ENCODE data around the gene RIT2. TPM values are rescaled to one million over a fixed set of nuclear protein-coding genes. Genes with fewer than 3 reads are reported as not detected.
"Not testable (repeated sequence)": the region's sequence is repeated elsewhere in the genome, so short reads cannot be mapped to it uniquely, and the experiment has no call there.

Gene RIT2
- total RNA-seq, 4 donors from 2014 or later: not detected

GRCh38 chr18:42807887-42808286 is 307.6 kb downstream of the RIT2 start:
- Histone ChIP-seq H3K36me3 (no peaks in the 10 kb centered on the region), H3K4me3 (no peak overlapping the region), H3K27me3 (no peaks in the 10 kb centered on the region), H3K4me1 (no peaks in the 10 kb centered on the region), H3K9me3 (no peaks in the 10 kb centered on the region), H3K27ac (no peak overlapping the region)
- no peak for DNase-seq (ENCODE audit: low spot score in 2 of 2)
- TF ChIP-seq EP300 (IDR thresholded peaks at IDR 0.05) (no peak), POLR2AphosphoS5 (IDR thresholded peaks at IDR 0.05) (no peak), POLR2A (IDR thresholded peaks at IDR 0.05) (no peak), CTCF (IDR thresholded peaks at IDR 0.05) (no peak)
- WGBS: 67% methylated on average over 4 of the region's 4 CpGs

GRCh38 chr18:42801706-42802105 is 313.8 kb downstream of the RIT2 start:
- no peak for DNase-seq (ENCODE audit: low spot score in 2 of 2)
- H3K36me3 ChIP-seq: no peaks in the 10 kb centered on the region
- no peaks in the 10 kb centered on the region for H3K9me3 ChIP-seq
- H3K27ac ChIP-seq: no peak overlapping the region
- 51% methylated on average over 2 of the region's 2 CpGs for WGBS
- no peak overlapping the region for H3K4me3 ChIP-seq
- TF ChIP-seq EP300 (IDR thresholded peaks at IDR 0.05) (no peak), CTCF (IDR thresholded peaks at IDR 0.05) (no peak), POLR2AphosphoS5 (IDR thresholded peaks at IDR 0.05) (peak in 1 of 3 donors; percentile 33), POLR2A (IDR thresholded peaks at IDR 0.05) (no peak)
- no peaks in the 10 kb centered on the region for H3K27me3 ChIP-seq
- H3K4me1 ChIP-seq: no peaks in the 10 kb centered on the region

GRCh38 chr18:42798606-42799170 is 316.8 kb downstream of the RIT2 start:
- H3K36me3 ChIP-seq: no peaks in the 10 kb centered on the region
- H3K27me3 ChIP-seq: no peaks in the 10 kb centered on the region
- H3K4me1 ChIP-seq: no peaks in the 10 kb centered on the region
- no peak overlapping the region for H3K27ac ChIP-seq
- WGBS: 66% methylated on average over 1 of the region's 1 CpG
- no peaks in the 10 kb centered on the region for H3K9me3 ChIP-seq
- no peak for DNase-seq (ENCODE audit: low spot score in 2 of 2)
- no peak overlapping the region for H3K4me3 ChIP-seq
- TF ChIP-seq POLR2A (IDR thresholded peaks at IDR 0.05): no peak
- TF ChIP-seq EP300 (IDR thresholded peaks at IDR 0.05): no peak
- TF ChIP-seq CTCF (IDR thresholded peaks at IDR 0.05): no peak
- TF ChIP-seq POLR2AphosphoS5 (IDR thresholded peaks at IDR 0.05): no peak

- H3K4me1 ChIP-seq, H3K27me3 ChIP-seq, H3K27ac ChIP-seq, H3K36me3 ChIP-seq, H3K9me3 ChIP-seq, H3K4me3 ChIP-seq: not testable (repeated sequence)
- DNase-seq (ENCODE audit: low spot score in 2 of 2): peak in 1 of 2 donors; percentile 55
- 100% methylated on average over 1 of the region's 33 CpGs for WGBS
These were observed 320.2 kb downstream of the RIT2 start for GRCh38 chr18:42795213-42795789.

- Histone ChIP-seq H3K36me3 (no peaks in the 10 kb centered on the region), H3K27me3 (no peaks in the 10 kb centered on the region), H3K27ac (no peak overlapping the region), H3K9me3 (no peaks in the 10 kb centered on the region), H3K4me3 (no peak overlapping the region), H3K4me1 (no peaks in the 10 kb centered on the region)
- DNase-seq (ENCODE audit: low spot score in 2 of 2): no peak
- no peak for TF ChIP-seq CTCF (IDR thresholded peaks at IDR 0.05)
- no peak for TF ChIP-seq POLR2AphosphoS5 (IDR thresholded peaks at IDR 0.05)
- TF ChIP-seq EP300 (IDR thresholded peaks at IDR 0.05): no peak
- TF ChIP-seq POLR2A (IDR thresholded peaks at IDR 0.05): no peak
These were observed 322.8 kb downstream of the RIT2 start for GRCh38 chr18:42792731-42793130.

- no peak overlapping the region for H3K27ac ChIP-seq
- no peaks in the 10 kb centered on the region for H3K36me3 ChIP-seq
- DNase-seq (ENCODE audit: low spot score in 2 of 2): no peak
- no peaks in the 10 kb centered on the region for H3K27me3 ChIP-seq
- H3K9me3 ChIP-seq: no peaks in the 10 kb centered on the region
- TF ChIP-seq POLR2A (IDR thresholded peaks at IDR 0.05) (no peak), POLR2AphosphoS5 (IDR thresholded peaks at IDR 0.05) (no peak), CTCF (IDR thresholded peaks at IDR 0.05) (no peak), EP300 (IDR thresholded peaks at IDR 0.05) (no peak)
- H3K4me1 ChIP-seq: no peaks in the 10 kb centered on the region
- H3K4me3 ChIP-seq: no peak overlapping the region
- WGBS: 34% methylated on average over 2 of the region's 2 CpGs
These were observed 330.9 kb downstream of the RIT2 start for GRCh38 chr18:42784632-42785031.
